GM12878 (cell line): ENCODE data around the gene AGO4. TPM values are rescaled to one million over a fixed set of nuclear protein-coding genes. Genes with fewer than 3 reads are reported as not detected.

Experiments used
- ATAC-seq: fragments of 200-7000 bp; cut with Tn5 transposase; 3 replicates; pipeline ENCODE4 v1.9.1; 2020; ENCODE audit warnings: mild to moderate bottlenecking, moderate library complexity
- BruUV-seq: library from RNA; stranded (reverse); fragments of 400-500 nt; replicated peaks from 2 replicates; lab custom pipeline; 2021; lab: Mats Ljungman, UMichigan
- CTCF ChIA-PET: fragments of 300-600 bp; sonication (Branson Sonifier 250); formaldehyde crosslinking; extraction: SDS; loops from one replicate; lab custom pipeline; 2021; ENCODE audit warnings: inconsistent platforms; lab: Yijun Ruan, JAX
- POLR2A ChIA-PET: fragments of 350-600 bp; formaldehyde crosslinking; extraction: SDS; loops from one replicate; lab custom pipeline; 2021; ENCODE audit warnings: inconsistent platforms; lab: Charles Lee
- RAD21 ChIA-PET: fragments of 300-600 bp; sonication (Branson Sonifier 250); formaldehyde crosslinking; loops from one replicate; lab custom pipeline; 2023; ENCODE audit warnings: antibody characterized with exemption; ENCODE audit not compliant: unreplicated experiment; lab: Charles Lee
- SMC1A ChIA-PET: fragments of 300-600 bp; sonication (Branson Sonifier 250); formaldehyde crosslinking; loops from one replicate; lab custom pipeline; 2023; ENCODE audit not compliant: unreplicated experiment, uncharacterized antibody; lab: Charles Lee
- DNase-seq: peaks from one replicate; pipeline ENCODE4 v3.0.0-alpha.2; 2011; ENCODE audit warnings: low read depth, low spot score
- FAIRE-seq: peaks from 3 replicates; lab custom pipeline; 2011; peaks lifted over from hg19 to GRCh38; lab: Jason Lieb, UNC
- H2AFZ ChIP-seq: 2 replicates; pipeline ENCODE4 v1.6.0; 2011; ENCODE audit warnings: low read depth, low read length, control low read depth; ENCODE audit not compliant: control insufficient read depth
- H3K27ac ChIP-seq: 2 replicates; pipeline ENCODE4 v1.5.1; 2011; ENCODE audit warnings: control low read depth; ENCODE audit not compliant: control insufficient read depth, insufficient read depth
- H3K27me3 ChIP-seq, 2 experiments: replicated peaks in 1 of 2; 2 replicates each; pipeline versions ENCODE4 v1.6.0 to v1.6.1; 2011; ENCODE audit warnings: low read length in 1 of 2; ENCODE audit not compliant: control insufficient read depth in 2 of 2, insufficient read depth in 2 of 2
- H3K36me3 ChIP-seq, 2 experiments: 2 replicates each; pipeline ENCODE4 v1.5.1; 2011; ENCODE audit warnings: low read length in 1 of 2; ENCODE audit not compliant: control insufficient read depth in 2 of 2, insufficient read depth in 2 of 2
- H3K4me1 ChIP-seq: 2 replicates; pipeline ENCODE4 v1.6.1; 2011; ENCODE audit warnings: mild to moderate bottlenecking, low read length, moderate library complexity, mixed read lengths; ENCODE audit not compliant: control insufficient read depth, insufficient read depth
- H3K4me2 ChIP-seq: 2 replicates; pipeline ENCODE4 v1.6.0; 2011; ENCODE audit warnings: control low read depth; ENCODE audit not compliant: control insufficient read depth, insufficient read depth
- H3K4me3 ChIP-seq: fragments of 200-600 bp; sonication (generic); 2 replicates; pipeline ENCODE4 v1.5.1; 2016
- H3K79me2 ChIP-seq: 2 replicates; pipeline ENCODE4 v1.6.0; 2011; ENCODE audit warnings: low read length; ENCODE audit not compliant: control insufficient read depth, insufficient read depth
- H3K9ac ChIP-seq: 2 replicates; pipeline ENCODE4 v1.8.0; 2011; ENCODE audit warnings: low read length, control low read depth, mixed read lengths; ENCODE audit not compliant: control insufficient read depth, insufficient read depth
- H3K9me3 ChIP-seq: replicated peaks from 3 replicates; pipeline ENCODE4 v1.5.1; 2011; ENCODE audit warnings: mild to moderate bottlenecking, low read length; ENCODE audit not compliant: control insufficient read depth, insufficient read depth
- H4K20me1 ChIP-seq: 2 replicates; pipeline ENCODE4 v1.6.0; 2011; ENCODE audit not compliant: control insufficient read depth, insufficient read depth
- BCL11A ChIP-seq: IDR thresholded peaks from 2 replicates; pipeline ENCODE4 v1.6.1; 2011; ENCODE audit warnings: low read depth, low read length
- BCLAF1 ChIP-seq: fragments of 450-650 bp; IDR thresholded peaks from 2 replicates; pipeline ENCODE4 v1.6.1; 2017; ENCODE audit warnings: antibody characterized with exemption, mild to moderate bottlenecking, moderate library complexity
- CEBPB ChIP-seq, 2 experiments: fragments of 150-350 bp in 1 of 2; IDR thresholded peaks; 2 replicates each; pipeline ENCODE4 v1.6.1; 2012 to 2014; ENCODE audit warnings: low read depth in 2 of 2, low read length in 2 of 2, borderline replicate concordance in 1 of 2, inconsistent platforms in 1 of 2
- MEF2A ChIP-seq: IDR thresholded peaks from 2 replicates; pipeline ENCODE4 v1.6.1; 2011; ENCODE audit warnings: low read depth, mild to moderate bottlenecking, low read length, moderate library complexity; ENCODE audit not compliant: insufficient read depth
- MTA3 ChIP-seq: IDR thresholded peaks from 2 replicates; pipeline ENCODE4 v1.6.1; 2012; ENCODE audit warnings: low read length, inconsistent platforms, borderline replicate concordance
- NR2C2 ChIP-seq: IDR thresholded peaks from 2 replicates; pipeline ENCODE4 v1.6.1; 2011; ENCODE audit warnings: borderline replicate concordance, low read depth; ENCODE audit not compliant: control insufficient read depth, insufficient read length
- ZNF24 ChIP-seq: fragments of 450-650 bp; IDR thresholded peaks from 2 replicates; pipeline ENCODE4 v1.6.1; 2017; ENCODE audit warnings: antibody characterized with exemption, mild to moderate bottlenecking
- ZNF384 ChIP-seq: IDR thresholded peaks from 2 replicates; pipeline ENCODE4 v1.6.1; 2012; ENCODE audit warnings: low read depth, mild to moderate bottlenecking, low read length, improper control_type of control experiment, borderline replicate concordance
- ZNF592 ChIP-seq: fragments of 450-650 bp; IDR thresholded peaks from 2 replicates; pipeline ENCODE4 v1.6.1; 2017; ENCODE audit warnings: mild to moderate bottlenecking, moderate library complexity
- WGBS: methylation state at CpG from one replicate; pipeline ENCODE4 v1.1.6; 2016; ENCODE audit warnings: low lambda C conversion rate; ENCODE audit not compliant: insufficient replicate concordance, insufficient coverage; ENCODE audit errors: missing lambda C conversion rate; 5-methylcytosine and 5-hydroxymethylcytosine counted together
- in situ Hi-C: fragments of 300-500 bp; cut with MboI; formaldehyde crosslinking; loops from 9 replicates; pipeline ENCODE4 v1.14.3; 2018; ENCODE audit warnings: mixed read lengths
- intact Hi-C: fragments of 100-400 bp; cut with micrococcal nuclease; formaldehyde crosslinking; loops from one replicate; pipeline ENCODE4 v1.14.2; 2022; ENCODE audit not compliant: unreplicated experiment
- polyA plus RNA-seq, 11 experiments: library from polyadenylated mRNA; depleted of rRNA in 4 of 11; unstranded in 6 of 11; stranded (reverse) in 5 of 11; fragments of >200 nt; fragmentation: Nextera tagmentation in 4 of 11; fragmentation: Illumina TruSeq in 1 of 11; extraction: Ambion mirVana in 4 of 11; extraction: Trizol in 1 of 11; gene quantifications; 1 replicate in 1 of 11; 2 replicates in 10 of 11; pipeline versions ENCODE4 v1.2.1 to v1.2.3, GENCODE V29; 2011 to 2016; ENCODE audit warnings: inconsistent platforms in 2 of 11, missing spikeins in 2 of 11, low read depth in 1 of 11
- total RNA-seq, 4 experiments: library from RNA; depleted of rRNA in 3 of 4; stranded (reverse); fragments of >200 nt in 3 of 4; fragmentation: Illumina TruSeq in 1 of 4; extraction: Trizol in 1 of 4; gene quantifications; 2 replicates each; pipeline versions ENCODE4 v1.2.1 to v1.2.3, GENCODE V29; 2013 to 2021
- TF ChIP-seq, protein P1 (sequence below): fragments of 450-650 bp; IDR thresholded peaks from 2 replicates; pipeline ENCODE4 v1.6.1; 2018; ENCODE audit warnings: borderline replicate concordance, mild to moderate bottlenecking; ENCODE audit not compliant: partially characterized antibody
- TF ChIP-seq, protein P2 (sequence below): fragments of 450-650 bp; IDR thresholded peaks from 2 replicates; pipeline ENCODE4 v1.6.1; 2014; ENCODE audit warnings: mild to moderate bottlenecking

Gene AGO4
- total and polyA plus RNA-seq, 10 of the 15 experiments (the other 5 are each of a cell fraction or from before 2014, with no cell fraction given): 1.2 to 7.9 (median 3.2) TPM

DNA sequence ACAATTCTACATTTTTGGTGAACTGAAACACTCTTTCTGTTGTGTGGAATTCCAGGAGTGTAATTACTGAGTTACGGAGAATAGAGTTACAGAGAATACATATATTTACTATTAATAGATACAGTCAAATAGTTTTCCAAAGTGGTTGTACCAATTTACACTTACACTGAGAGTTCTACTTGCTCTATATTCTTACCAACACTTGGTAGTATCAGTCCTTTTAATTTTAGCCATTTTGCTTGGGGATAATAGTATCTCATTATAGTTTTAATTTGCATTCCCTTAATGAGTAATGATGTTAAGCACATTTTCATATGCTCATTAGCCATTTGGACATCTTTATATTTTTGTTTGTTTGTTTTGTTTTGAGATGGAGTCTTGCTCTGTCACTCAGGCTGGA is 28.9 kb downstream of the AGO4 start (continued):
- TF ChIP-seq MTA3: no peak
- no peak for TF ChIP-seq ZNF24
- TF ChIP-seq BCL11A: no peak

GRCh38 chr1:35838693-35839245 is 31.0 kb downstream of the AGO4 start:
- no TSS peak for BruUV-seq
- no peak overlapping the region for H3K4me3 ChIP-seq
- ChIA-PET RAD21 (no interaction called here), SMC1A (no interaction called here), POLR2A (no interaction called here), CTCF (no interaction called here)
- no peaks in the 10 kb centered on the region for H3K27me3 ChIP-seq
- H3K4me2 ChIP-seq: no peak overlapping the region
- no peak overlapping the region for H2AFZ ChIP-seq
- WGBS: 85% methylated on average over 8 of the region's 8 CpGs
- intact Hi-C loops: no loop called here
- no peak overlapping the region for H3K27ac ChIP-seq
- H3K4me1 ChIP-seq: no peaks in the 10 kb centered on the region
- H3K9me3 ChIP-seq: no peaks in the 10 kb centered on the region
- no peaks in the 10 kb centered on the region for H4K20me1 ChIP-seq
- no peaks in the 10 kb centered on the region; a peak in 1 of 4 replicates for H3K36me3 ChIP-seq
- DNase-seq (no peak), FAIRE-seq (no peak), ATAC-seq (no peak)
- no peaks in the 10 kb centered on the region for H3K79me2 ChIP-seq
- no peak overlapping the region for H3K9ac ChIP-seq
- in situ Hi-C loops: no loop called here
- TF ChIP-seq MEF2A (no peak), CEBPB (IDR thresholded peaks at IDR 0.05; ENCODE audit: borderline replicate concordance in 1 of 2, low read depth in 2 of 2, low read length in 2 of 2) (no peak), ZNF384 (no peak), BCLAF1 (no peak), NR2C2 (no peak), ZNF592 (no peak)
- TF ChIP-seq, protein P1, sequence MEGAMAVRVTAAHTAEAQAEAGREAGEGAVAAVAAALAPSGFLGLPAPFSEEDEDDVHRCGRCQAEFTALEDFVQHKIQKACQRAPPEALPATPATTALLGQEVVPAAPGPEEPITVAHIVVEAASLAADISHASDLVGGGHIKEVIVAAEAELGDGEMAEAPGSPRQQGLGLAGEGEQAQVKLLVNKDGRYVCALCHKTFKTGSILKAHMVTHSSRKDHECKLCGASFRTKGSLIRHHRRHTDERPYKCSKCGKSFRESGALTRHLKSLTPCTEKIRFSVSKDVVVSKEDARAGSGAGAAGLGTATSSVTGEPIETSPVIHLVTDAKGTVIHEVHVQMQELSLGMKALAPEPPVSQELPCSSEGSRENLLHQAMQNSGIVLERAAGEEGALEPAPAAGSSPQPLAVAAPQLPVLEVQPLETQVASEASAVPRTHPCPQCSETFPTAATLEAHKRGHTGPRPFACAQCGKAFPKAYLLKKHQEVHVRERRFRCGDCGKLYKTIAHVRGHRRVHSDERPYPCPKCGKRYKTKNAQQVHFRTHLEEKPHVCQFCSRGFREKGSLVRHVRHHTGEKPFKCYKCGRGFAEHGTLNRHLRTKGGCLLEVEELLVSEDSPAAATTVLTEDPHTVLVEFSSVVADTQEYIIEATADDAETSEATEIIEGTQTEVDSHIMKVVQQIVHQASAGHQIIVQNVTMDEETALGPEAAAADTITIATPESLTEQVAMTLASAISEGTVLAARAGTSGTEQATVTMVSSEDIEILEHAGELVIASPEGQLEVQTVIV: no peak
- TF ChIP-seq, protein P2, sequence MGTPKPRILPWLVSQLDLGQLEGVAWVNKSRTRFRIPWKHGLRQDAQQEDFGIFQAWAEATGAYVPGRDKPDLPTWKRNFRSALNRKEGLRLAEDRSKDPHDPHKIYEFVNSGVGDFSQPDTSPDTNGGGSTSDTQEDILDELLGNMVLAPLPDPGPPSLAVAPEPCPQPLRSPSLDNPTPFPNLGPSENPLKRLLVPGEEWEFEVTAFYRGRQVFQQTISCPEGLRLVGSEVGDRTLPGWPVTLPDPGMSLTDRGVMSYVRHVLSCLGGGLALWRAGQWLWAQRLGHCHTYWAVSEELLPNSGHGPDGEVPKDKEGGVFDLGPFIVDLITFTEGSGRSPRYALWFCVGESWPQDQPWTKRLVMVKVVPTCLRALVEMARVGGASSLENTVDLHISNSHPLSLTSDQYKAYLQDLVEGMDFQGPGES: no peak
